B cell (primary cell): ENCODE results near the gene VIPR2. TPM values are rescaled to one million over a fixed set of nuclear protein-coding genes. Genes with fewer than 3 reads are reported as not detected.

Experiments used
- ATAC-seq: fragments of 200-7000 bp; cut with Tn5 transposase; one replicate; pipeline ENCODE4 v1.10.0; 2021; ENCODE audit warnings: low read depth, mild to moderate bottlenecking, moderate number of reproducible peaks, moderate library complexity
- CTCF ChIA-PET: fragments of 350-600 bp; sonication (Branson Sonifier 250); formaldehyde crosslinking; loops from one replicate; lab custom pipeline; 2021; ENCODE audit warnings: antibody characterized with exemption, inconsistent platforms; lab: Charles Lee
- POLR2A ChIA-PET: fragments of 350-600 bp; sonication (Branson Sonifier 250); formaldehyde crosslinking; loops from one replicate; lab custom pipeline; 2021; ENCODE audit warnings: antibody characterized with exemption; lab: Charles Lee
- DNase-seq: peaks from one replicate; pipeline ENCODE4 v3.0.0; 2013
- H2AFZ ChIP-seq: 2 replicates; pipeline ENCODE4 v1.6.1; 2012; ENCODE audit warnings: mild to moderate bottlenecking, low read depth, low read length; ENCODE audit not compliant: insufficient read depth, poor library complexity, severe bottlenecking
- H3K27ac ChIP-seq, 2 donors: 1 replicate in 1 of 2; 2 replicates in 1 of 2; pipeline ENCODE4 v1.5.1; 2012 to 2013; ENCODE audit warnings: low read length in 2 of 2, mild to moderate bottlenecking in 2 of 2, moderate library complexity in 1 of 2
- H3K27me3 ChIP-seq, 4 experiments: fragments of 200-600 bp in 1 of 4; sonication (generic) in 1 of 4; replicated peaks in 1 of 4; 1 replicate in 2 of 4; 2 replicates in 2 of 4; pipeline versions ENCODE4 v1.6.1 to v1.7.0; 2013 to 2016; ENCODE audit warnings: low read length in 3 of 4, mild to moderate bottlenecking in 2 of 4, mixed read lengths in 1 of 4, moderate library complexity in 1 of 4; ENCODE audit not compliant: insufficient read depth in 4 of 4, control insufficient read depth in 3 of 4; ENCODE audit errors: control extremely low read depth in 1 of 4
- H3K36me3 ChIP-seq, 2 experiments: replicated peaks in 1 of 2; 1 replicate in 1 of 2; 2 replicates in 1 of 2; pipeline versions ENCODE4 v1.6.1 to v1.7.1; 2013; ENCODE audit warnings: low read length in 1 of 2; ENCODE audit not compliant: insufficient read depth in 2 of 2, control insufficient read depth in 1 of 2; ENCODE audit errors: control extremely low read depth in 1 of 2, extremely low read depth in 1 of 2
- H3K4me1 ChIP-seq, 2 donors: fragments of 200-600 bp in 1 of 2; sonication (generic) in 1 of 2; 1 replicate in 1 of 2; 2 replicates in 1 of 2; pipeline versions ENCODE4 v1.5.1 to v1.6.1; 2013 to 2017; ENCODE audit warnings: low read length in 2 of 2; ENCODE audit not compliant: control insufficient read depth in 2 of 2, insufficient read depth in 2 of 2
- H3K4me2 ChIP-seq: replicated peaks from 2 replicates; pipeline ENCODE3; 2012; ENCODE audit warnings: mild to moderate bottlenecking, low read depth, low read length; ENCODE audit not compliant: poor library complexity, severe bottlenecking
- H3K4me3 ChIP-seq, 5 experiments: fragments of 200-600 bp in 1 of 5; sonication (generic) in 1 of 5; 1 replicate in 3 of 5; 2 replicates in 2 of 5; pipeline versions ENCODE4 v1.5.1 to v1.7.0; 2011 to 2016; ENCODE audit warnings: low read length in 4 of 5, mild to moderate bottlenecking in 4 of 5, low read depth in 2 of 5, control low read depth in 1 of 5, moderate library complexity in 1 of 5; ENCODE audit not compliant: insufficient read depth in 1 of 5; ENCODE audit errors: control extremely low read depth in 1 of 5, extremely low read depth in 1 of 5
- H3K79me2 ChIP-seq: fragments of 200-600 bp; sonication (generic); one replicate; pipeline ENCODE4 v1.6.0; 2016; ENCODE audit warnings: low read length; ENCODE audit not compliant: control insufficient read depth, insufficient read depth
- H3K9ac ChIP-seq: fragments of 200-600 bp; sonication (generic); 2 replicates; pipeline ENCODE4 v1.6.1; 2017; ENCODE audit warnings: mild to moderate bottlenecking, low read length, moderate library complexity
- H3K9me3 ChIP-seq, 3 donors: one replicate each; pipeline versions ENCODE4 v1.6.1 to v1.7.1; 2013; ENCODE audit warnings: low read length in 2 of 3; ENCODE audit not compliant: control insufficient read depth in 2 of 3, insufficient read depth in 1 of 3; ENCODE audit errors: control extremely low read depth in 1 of 3
- H4K20me1 ChIP-seq: 2 replicates; pipeline ENCODE4 v1.6.0; 2012; ENCODE audit warnings: mild to moderate bottlenecking, low read length; ENCODE audit not compliant: insufficient read depth, control insufficient read depth, poor library complexity, severe bottlenecking
- H3K27ac Mint-ChIP-seq: one replicate; pipeline ENCODE4 v1.8.0; 2021; ENCODE audit warnings: mixed read lengths
- H3K27me3 Mint-ChIP-seq: one replicate; pipeline ENCODE4 v1.8.0; 2021; ENCODE audit warnings: mixed read lengths
- H3K4me1 Mint-ChIP-seq: one replicate; pipeline ENCODE4 v1.8.0; 2021; ENCODE audit warnings: mixed read lengths
- H3K4me3 Mint-ChIP-seq: one replicate; pipeline ENCODE4 v1.8.0; 2021; ENCODE audit warnings: mixed read lengths
- H3K9me3 Mint-ChIP-seq: one replicate; pipeline ENCODE4 v1.8.0; 2022; ENCODE audit warnings: mixed read lengths; ENCODE audit not compliant: insufficient read depth
- EZH2 ChIP-seq: IDR thresholded peaks from 2 replicates; pipeline ENCODE4 v1.6.1; 2012; ENCODE audit warnings: borderline replicate concordance, low read depth, mild to moderate bottlenecking, moderate library complexity, low read length; ENCODE audit not compliant: insufficient read depth, poor library complexity, severe bottlenecking
- WGBS: methylation state at CpG from one replicate; pipeline ENCODE4 v1.1.5; 2013; ENCODE audit warnings: missing lambda C conversion rate; ENCODE audit not compliant: insufficient coverage; 5-methylcytosine and 5-hydroxymethylcytosine counted together
- intact Hi-C: fragments of 100-400 bp; cut with micrococcal nuclease; formaldehyde crosslinking; loops from one replicate; pipeline ENCODE4 v1.10.0; 2022
- polyA plus RNA-seq: library from polyadenylated mRNA; depleted of rRNA; stranded (reverse); fragments of >200 nt; gene quantifications from 2 replicates; pipeline ENCODE4 v1.2.3, GENCODE V29; 2012
- total RNA-seq, 2 donors: library from RNA; stranded (reverse); fragments of 120-200 nt in 1 of 2; gene quantifications; 1 replicate in 1 of 2; 2 replicates in 1 of 2; pipeline versions ENCODE4 v1.2.3 to v1.2.4, GENCODE V29; 2013 to 2022
- TF ChIP-seq, protein P1 (sequence below): fragments of 200-600 bp; IDR thresholded peaks from one replicate; pipeline ENCODE4 v1.8.0; 2022; ENCODE audit warnings: antibody characterized with exemption, mild to moderate bottlenecking

VIPR2 gene
- total and polyA plus RNA-seq, 2 donors (not counting 1 experiment from before 2014, with no cell fraction given) = not detected

DNA sequence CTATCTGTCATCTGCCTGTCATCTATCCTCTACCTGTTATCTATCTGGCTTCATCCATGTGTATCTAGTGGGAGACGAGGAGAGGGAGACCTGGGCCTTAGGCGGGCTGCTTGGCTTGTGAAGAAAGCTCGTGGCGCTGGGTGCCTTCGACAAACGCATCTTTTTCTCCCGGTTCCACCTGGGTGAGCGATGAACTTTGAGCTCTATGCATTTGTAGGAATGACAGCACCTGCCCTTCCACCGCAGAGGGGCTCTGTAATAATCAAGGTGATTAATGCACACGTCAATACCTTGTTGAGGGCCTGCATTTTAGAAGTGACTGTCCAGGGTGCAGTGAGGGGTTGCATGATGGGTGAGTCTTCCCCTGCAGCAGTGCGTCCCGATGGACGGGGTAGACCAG is 2.6 kb upstream of the VIPR2 start:
- no peaks in the 10 kb centered on the region for H3K79me2 ChIP-seq
- H3K4me1 Mint-ChIP-seq = peaks cover 3% of the 10 kb centered on the region
- H3K36me3 ChIP-seq = no peaks in the 10 kb centered on the region
- CTCF ChIA-PET = no interaction called here
- no peak overlapping the region for H2AFZ ChIP-seq
- peaks cover 0 to 16% (median 0%) of the 10 kb centered on the region in 3 donors for H3K9me3 ChIP-seq
- 90% methylated on average over 13 of the region's 13 CpGs for WGBS
- POLR2A ChIA-PET = no interaction called here
- no peak for TF ChIP-seq EZH2
- TF ChIP-seq, protein P1, sequence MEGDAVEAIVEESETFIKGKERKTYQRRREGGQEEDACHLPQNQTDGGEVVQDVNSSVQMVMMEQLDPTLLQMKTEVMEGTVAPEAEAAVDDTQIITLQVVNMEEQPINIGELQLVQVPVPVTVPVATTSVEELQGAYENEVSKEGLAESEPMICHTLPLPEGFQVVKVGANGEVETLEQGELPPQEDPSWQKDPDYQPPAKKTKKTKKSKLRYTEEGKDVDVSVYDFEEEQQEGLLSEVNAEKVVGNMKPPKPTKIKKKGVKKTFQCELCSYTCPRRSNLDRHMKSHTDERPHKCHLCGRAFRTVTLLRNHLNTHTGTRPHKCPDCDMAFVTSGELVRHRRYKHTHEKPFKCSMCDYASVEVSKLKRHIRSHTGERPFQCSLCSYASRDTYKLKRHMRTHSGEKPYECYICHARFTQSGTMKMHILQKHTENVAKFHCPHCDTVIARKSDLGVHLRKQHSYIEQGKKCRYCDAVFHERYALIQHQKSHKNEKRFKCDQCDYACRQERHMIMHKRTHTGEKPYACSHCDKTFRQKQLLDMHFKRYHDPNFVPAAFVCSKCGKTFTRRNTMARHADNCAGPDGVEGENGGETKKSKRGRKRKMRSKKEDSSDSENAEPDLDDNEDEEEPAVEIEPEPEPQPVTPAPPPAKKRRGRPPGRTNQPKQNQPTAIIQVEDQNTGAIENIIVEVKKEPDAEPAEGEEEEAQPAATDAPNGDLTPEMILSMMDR = no peak
- H4K20me1 ChIP-seq = no peaks in the 10 kb centered on the region
- peaks cover 0 to 28% (median 12%) of the 10 kb centered on the region in 4 experiments for H3K27me3 ChIP-seq
- H3K27ac Mint-ChIP-seq = no peak overlapping the region
- H3K9me3 Mint-ChIP-seq = no peaks in the 10 kb centered on the region
- ATAC-seq (no peak), DNase-seq (no peak)
- H3K27ac ChIP-seq = no peak overlapping the region
- intact Hi-C loops = no loop called here
- no peak overlapping the region for H3K4me3 ChIP-seq
- peaks cover 3 to 9% of the 10 kb centered on the region in 2 donors for H3K4me1 ChIP-seq
- H3K9ac ChIP-seq = no peak overlapping the region
- no peak overlapping the region for H3K4me2 ChIP-seq
- peaks cover 15% of the 10 kb centered on the region for H3K27me3 Mint-ChIP-seq
- no peak overlapping the region for H3K4me3 Mint-ChIP-seq

DNA sequence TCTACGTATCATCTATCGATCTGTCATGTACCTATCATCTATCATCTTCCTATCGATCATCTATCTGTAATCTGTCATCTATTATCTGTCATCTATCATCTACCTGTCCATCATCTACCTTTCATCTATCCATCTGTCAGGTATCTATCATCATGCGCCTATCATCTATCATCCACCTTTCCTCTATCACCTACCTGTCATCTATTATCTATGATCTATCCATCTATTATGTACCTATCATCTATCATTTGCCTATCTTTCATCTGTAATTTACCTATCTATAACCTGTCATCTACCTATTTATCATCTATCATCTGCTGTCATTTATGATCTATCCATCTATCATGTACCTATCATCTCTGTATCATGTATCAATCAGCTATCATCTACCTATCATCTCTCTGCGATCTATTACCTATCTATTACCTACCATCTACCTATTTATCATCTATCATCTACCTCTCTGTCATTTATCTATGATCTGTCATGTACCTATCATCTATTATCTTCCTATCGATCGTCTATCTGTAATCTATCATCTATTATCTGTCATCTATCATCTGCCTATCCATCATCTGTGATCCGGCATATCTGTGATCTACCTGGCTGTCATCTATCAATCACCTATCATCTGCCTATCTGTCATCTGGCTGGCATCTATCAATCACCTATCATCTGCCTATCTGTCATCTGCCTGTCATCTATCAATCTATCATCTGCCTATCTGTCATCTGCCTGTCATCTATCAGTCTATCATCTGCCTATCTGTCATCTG is 1.6 kb upstream of the VIPR2 start:
- ATAC-seq (no peak), DNase-seq (no peak)
- TF ChIP-seq, protein P1 = no peak
- no peak for TF ChIP-seq EZH2
- no peak overlapping the region for H2AFZ ChIP-seq
- peaks cover 0 to 16% (median 0%) of the 10 kb centered on the region in 3 donors for H3K9me3 ChIP-seq
- peaks cover 0 to 29% (median 12%) of the 10 kb centered on the region in 4 experiments for H3K27me3 ChIP-seq
- intact Hi-C loops = no loop called here
- no peaks in the 10 kb centered on the region for H3K79me2 ChIP-seq
- no peak overlapping the region for H3K27ac ChIP-seq
- peaks cover 3% of the 10 kb centered on the region for H3K4me1 Mint-ChIP-seq
- ChIA-PET POLR2A (no interaction called here), CTCF (no interaction called here)
- H3K4me3 Mint-ChIP-seq = no peak overlapping the region
- no peaks in the 10 kb centered on the region for H3K36me3 ChIP-seq
- peaks cover 3 to 9% of the 10 kb centered on the region in 2 donors for H3K4me1 ChIP-seq
- 96% methylated on average over 8 of the region's 8 CpGs for WGBS
- H3K27ac Mint-ChIP-seq = no peak overlapping the region
- H3K9ac ChIP-seq = no peak overlapping the region
- H3K4me3 ChIP-seq = no peak overlapping the region
- no peaks in the 10 kb centered on the region for H3K9me3 Mint-ChIP-seq
- H3K4me2 ChIP-seq = no peak overlapping the region
- no peaks in the 10 kb centered on the region for H4K20me1 ChIP-seq
- peaks cover 22% of the 10 kb centered on the region for H3K27me3 Mint-ChIP-seq
